ENCODE measurements around the gene SP140L. TPM values are rescaled to one million over a fixed set of nuclear protein-coding genes. Genes with fewer than 3 reads are reported as not detected.

The SP140L gene
- total RNA-seq, 1 experiment from 2014 or later, result 16.6 TPM

DNA sequence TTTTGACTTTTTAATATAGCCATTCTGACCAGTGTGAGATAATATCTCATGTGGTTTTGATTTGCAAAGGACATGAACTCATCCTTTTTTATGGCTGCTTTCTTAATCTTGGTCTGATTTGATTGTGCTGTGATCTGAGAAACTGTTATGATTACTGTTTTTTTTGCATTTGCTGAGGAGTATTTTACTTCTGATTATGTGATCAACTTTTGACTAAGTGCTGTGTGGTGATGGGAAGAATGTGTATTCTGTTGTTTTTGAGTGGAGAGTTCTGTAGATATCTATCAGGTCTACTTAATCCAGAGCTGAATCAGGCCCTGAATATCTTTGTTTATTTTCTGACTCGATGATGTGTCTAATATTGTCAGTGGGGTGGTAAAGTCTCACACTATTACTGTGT, 16.8 kb downstream of the SP140L start:
- no peak overlapping the region for H3K27ac ChIP-seq (ENCODE audit: low read length)
- no peaks in the 10 kb centered on the region for H3K4me1 ChIP-seq (ENCODE audit: control insufficient read depth, insufficient read depth, low read length)
- intact Hi-C loops (cut with micrococcal nuclease; ENCODE audit: unreplicated experiment) (no loop called here), in situ Hi-C loops (cut with HindIII; ENCODE audit: low pct_unique_long_range_greater_than_20kb, low sequenced_read_pairs) (no loop called here)
- no TSS peak for BruUV-seq (replicated peaks)
- ATAC-seq (no peak), DNase-seq (ENCODE audit: low read depth, low spot score) (no peak)
- H3K27me3 ChIP-seq (ENCODE audit: control insufficient read depth, insufficient read depth, low read length), result no peaks in the 10 kb centered on the region
- no peak overlapping the region for H3K4me3 ChIP-seq (ENCODE audit: low read depth in 2 of 2, low read length in 2 of 2)
- TF ChIP-seq TCF7L2 (IDR thresholded peaks at IDR 0.05; ENCODE audit: low read depth, low read length), result no peak
- TF ChIP-seq, protein P1, sequence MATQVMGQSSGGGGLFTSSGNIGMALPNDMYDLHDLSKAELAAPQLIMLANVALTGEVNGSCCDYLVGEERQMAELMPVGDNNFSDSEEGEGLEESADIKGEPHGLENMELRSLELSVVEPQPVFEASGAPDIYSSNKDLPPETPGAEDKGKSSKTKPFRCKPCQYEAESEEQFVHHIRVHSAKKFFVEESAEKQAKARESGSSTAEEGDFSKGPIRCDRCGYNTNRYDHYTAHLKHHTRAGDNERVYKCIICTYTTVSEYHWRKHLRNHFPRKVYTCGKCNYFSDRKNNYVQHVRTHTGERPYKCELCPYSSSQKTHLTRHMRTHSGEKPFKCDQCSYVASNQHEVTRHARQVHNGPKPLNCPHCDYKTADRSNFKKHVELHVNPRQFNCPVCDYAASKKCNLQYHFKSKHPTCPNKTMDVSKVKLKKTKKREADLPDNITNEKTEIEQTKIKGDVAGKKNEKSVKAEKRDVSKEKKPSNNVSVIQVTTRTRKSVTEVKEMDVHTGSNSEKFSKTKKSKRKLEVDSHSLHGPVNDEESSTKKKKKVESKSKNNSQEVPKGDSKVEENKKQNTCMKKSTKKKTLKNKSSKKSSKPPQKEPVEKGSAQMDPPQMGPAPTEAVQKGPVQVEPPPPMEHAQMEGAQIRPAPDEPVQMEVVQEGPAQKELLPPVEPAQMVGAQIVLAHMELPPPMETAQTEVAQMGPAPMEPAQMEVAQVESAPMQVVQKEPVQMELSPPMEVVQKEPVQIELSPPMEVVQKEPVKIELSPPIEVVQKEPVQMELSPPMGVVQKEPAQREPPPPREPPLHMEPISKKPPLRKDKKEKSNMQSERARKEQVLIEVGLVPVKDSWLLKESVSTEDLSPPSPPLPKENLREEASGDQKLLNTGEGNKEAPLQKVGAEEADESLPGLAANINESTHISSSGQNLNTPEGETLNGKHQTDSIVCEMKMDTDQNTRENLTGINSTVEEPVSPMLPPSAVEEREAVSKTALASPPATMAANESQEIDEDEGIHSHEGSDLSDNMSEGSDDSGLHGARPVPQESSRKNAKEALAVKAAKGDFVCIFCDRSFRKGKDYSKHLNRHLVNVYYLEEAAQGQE (IDR thresholded peaks at IDR 0.05; ENCODE audit: insufficient read depth in 1 of 2, low read depth in 2 of 2, low read length in 1 of 2), result no peak
- no peak for TF ChIP-seq SIN3A (IDR thresholded peaks at IDR 0.05; ENCODE audit: borderline replicate concordance, insufficient read depth, low read depth, low read length)
- no peak for TF ChIP-seq POLR2AphosphoS5 (IDR thresholded peaks at IDR 0.05; ENCODE audit: low read depth, low read length)
- TF ChIP-seq CTCF (IDR thresholded peaks at IDR 0.05), result no peak
- POLR2A ChIA-PET, result no interaction called here
- H3K36me3 ChIP-seq (ENCODE audit: control insufficient read depth, insufficient read depth, low read length), result no peaks in the 10 kb centered on the region
- peaks cover 9% of the 10 kb centered on the region; the same call in 1 of the 2 replicates for H3K9me3 ChIP-seq (ENCODE audit: control insufficient read depth, insufficient read depth, low read depth, low read length)
- CTCF ChIA-PET, result no interaction called here

- in situ Hi-C loops (cut with HindIII; ENCODE audit: low pct_unique_long_range_greater_than_20kb, low sequenced_read_pairs) (no loop called here), intact Hi-C loops (cut with micrococcal nuclease; ENCODE audit: unreplicated experiment) (no loop called here)
- H3K9me3 ChIP-seq (ENCODE audit: control insufficient read depth, insufficient read depth, low read depth, low read length), result peaks cover 9% of the 10 kb centered on the region; the same call in 1 of the 2 replicates
- ATAC-seq (no peak), DNase-seq (ENCODE audit: low read depth, low spot score) (no peak)
- no peak overlapping the region for H3K4me3 ChIP-seq (ENCODE audit: low read depth in 2 of 2, low read length in 2 of 2)
- no peaks in the 10 kb centered on the region for H3K27me3 ChIP-seq (ENCODE audit: control insufficient read depth, insufficient read depth, low read length)
- no TSS peak for BruUV-seq (replicated peaks)
- TF ChIP-seq TCF7L2 (IDR thresholded peaks at IDR 0.05; ENCODE audit: low read depth, low read length) (no peak), POLR2AphosphoS5 (IDR thresholded peaks at IDR 0.05; ENCODE audit: low read depth, low read length) (no peak), SIN3A (IDR thresholded peaks at IDR 0.05; ENCODE audit: borderline replicate concordance, insufficient read depth, low read depth, low read length) (no peak), CTCF (IDR thresholded peaks at IDR 0.05) (no peak)
- TF ChIP-seq, protein P1 (IDR thresholded peaks at IDR 0.05; ENCODE audit: insufficient read depth in 1 of 2, low read depth in 2 of 2, low read length in 1 of 2), result no peak
- no peaks in the 10 kb centered on the region for H3K4me1 ChIP-seq (ENCODE audit: control insufficient read depth, insufficient read depth, low read length)
- POLR2A ChIA-PET, result no interaction called here
- CTCF ChIA-PET, result no interaction called here
- no peaks in the 10 kb centered on the region for H3K36me3 ChIP-seq (ENCODE audit: control insufficient read depth, insufficient read depth, low read length)
- no peak overlapping the region for H3K27ac ChIP-seq (ENCODE audit: low read length)
These were observed 19.5 kb downstream of the SP140L start for GRCh38 chr2:230346465-230346864.
